Aorta (tissue), 5 donors: ENCODE measurements around the gene PLXNB2. TPM values are rescaled to one million over a fixed set of nuclear protein-coding genes. Genes with fewer than 3 reads are reported as not detected.
A peak's percentile ranks its signal among the peaks of the same experiment; 100 is the strongest.

Source experiments
- ATAC-seq: fragments of 200-7000 bp; cut with Tn5 transposase; one replicate; pipeline ENCODE4 v1.9.1; 2022; ENCODE audit warnings: moderate library complexity; ENCODE audit not compliant: low FRiP score
- DNase-seq, 2 donors: peaks; one replicate each; pipeline ENCODE4 v3.0.0-alpha.2; 2020
- H3K27ac ChIP-seq, 2 donors: one replicate each; pipeline ENCODE4 v1.5.1; 2013; ENCODE audit warnings: low read length in 2 of 2, mild to moderate bottlenecking in 2 of 2, moderate library complexity in 2 of 2, control low read depth in 1 of 2, inconsistent platforms in 1 of 2, low read depth in 1 of 2
- H3K27me3 ChIP-seq, 2 donors: one replicate each; pipeline ENCODE4 v1.6.1; 2013; ENCODE audit warnings: control low read depth in 1 of 2, low read length in 1 of 2, mild to moderate bottlenecking in 1 of 2, moderate library complexity in 1 of 2; ENCODE audit not compliant: insufficient read depth in 2 of 2, control insufficient read depth in 1 of 2
- H3K36me3 ChIP-seq, 2 donors: one replicate each; pipeline ENCODE4 v1.6.1; 2013; ENCODE audit warnings: control low read depth in 1 of 2, low read length in 1 of 2, mild to moderate bottlenecking in 1 of 2; ENCODE audit not compliant: insufficient read depth in 2 of 2, control insufficient read depth in 1 of 2
- H3K4me1 ChIP-seq, 2 donors: one replicate each; pipeline ENCODE4 v1.6.1; 2013; ENCODE audit warnings: low read length in 2 of 2, control low read depth in 1 of 2, mild to moderate bottlenecking in 1 of 2, moderate library complexity in 1 of 2; ENCODE audit not compliant: insufficient read depth in 2 of 2, control insufficient read depth in 1 of 2
- H3K4me3 ChIP-seq, 2 donors: one replicate each; pipeline ENCODE4 v1.5.1; 2013; ENCODE audit warnings: low read length in 2 of 2, control low read depth in 1 of 2, mild to moderate bottlenecking in 1 of 2
- H3K9me3 ChIP-seq: one replicate; pipeline ENCODE4 v1.6.1; 2013; ENCODE audit warnings: mild to moderate bottlenecking, low read length; ENCODE audit not compliant: control insufficient read depth
- WGBS, 2 donors: extraction: QIAGEN DNeasy Blood & Tissue Kit; methylation state at CpG; one replicate each; pipeline ENCODE4 v1.1.7; 2013; 5-methylcytosine and 5-hydroxymethylcytosine counted together
- intact Hi-C, 2 donors: fragments of 100-400 bp; cut with DNase I; formaldehyde crosslinking; loops; one replicate each; pipeline versions ENCODE4 v1.14.2 to v1.15.0; 2022
- polyA plus RNA-seq, 2 donors: library from polyadenylated mRNA; stranded (reverse); fragments of 200-250 nt; gene quantifications; one replicate each; pipeline ENCODE4 v1.2.3, GENCODE V29; 2013
- total RNA-seq, 2 donors: library from RNA; stranded (reverse); fragmentation: NEBNext Ultra II Directional; extraction: Animal tissue kit (Norgen Biotek cat#: 25700); gene quantifications; one replicate each; pipeline ENCODE4 v1.2.1, GENCODE V29; 2021
- donor health status: healthy with polysubstance abuse.
- donor health status: Bipolar disorder and iron deficiency.
- donor health status: DM: no; HTN: no; CAD: no.
- donor health status: DM: no; HTN: no; CAD: no.
- donor health status: DM: yes; HTN: yes; CAD: no.

The PLXNB2 gene
- total and polyA plus RNA-seq, 4 donors: 46.0 to 214 (median 175) TPM

GRCh38 chr22:50232481-50233151 is 74.8 kb downstream of the PLXNB2 start:
- H3K36me3 ChIP-seq: peaks cover 0 to 2% of the 10 kb centered on the region in 2 donors

GRCh38 chr22:50229370-50229769 is 78.1 kb downstream of the PLXNB2 start:
- DNase-seq (no peak), ATAC-seq (no peak)
- 92% methylated on average over 16 of the region's 16 CpGs for WGBS, 2 donors
- no peak overlapping the region for H3K4me3 ChIP-seq
- no peaks in the 10 kb centered on the region for H3K9me3 ChIP-seq
- no peak overlapping the region for H3K27ac ChIP-seq
- H3K36me3 ChIP-seq: no peaks in the 10 kb centered on the region
- no peaks in the 10 kb centered on the region for H3K27me3 ChIP-seq
- intact Hi-C loops: no loop called here
- H3K4me1 ChIP-seq: no peaks in the 10 kb centered on the region

More at GRCh38 chr22:50232481-50233151, 74.8 kb downstream of the PLXNB2 start:
- no peak for ATAC-seq
- H3K9me3 ChIP-seq: no peaks in the 10 kb centered on the region
- no peak for DNase-seq
- H3K27ac ChIP-seq: no peak overlapping the region
- H3K27me3 ChIP-seq: no peaks in the 10 kb centered on the region
- no peaks in the 10 kb centered on the region for H3K4me1 ChIP-seq
- no peak overlapping the region for H3K4me3 ChIP-seq
- 88 to 91% methylated on average over 20 of the region's 20 CpGs for WGBS, 2 donors
- intact Hi-C loops: no loop called here

GRCh38 chr22:50228366-50228765 is 79.1 kb downstream of the PLXNB2 start:
- Histone ChIP-seq H3K36me3 (no peaks in the 10 kb centered on the region), H3K9me3 (no peaks in the 10 kb centered on the region), H3K4me3 (no peak overlapping the region), H3K27me3 (no peaks in the 10 kb centered on the region), H3K27ac (no peak overlapping the region), H3K4me1 (no peaks in the 10 kb centered on the region)
- DNase-seq: no peak
- ATAC-seq: peak; percentile 8
- WGBS, 2 donors: 94 to 98% methylated on average over 9 of the region's 9 CpGs
- intact Hi-C loops: no loop called here

- H3K36me3 ChIP-seq: no peaks in the 10 kb centered on the region
- no peaks in the 10 kb centered on the region for H3K27me3 ChIP-seq
- DNase-seq (peak in 1 of 2 donors; percentile 42), ATAC-seq (no peak)
- H3K9me3 ChIP-seq: no peaks in the 10 kb centered on the region
- no peak overlapping the region for H3K4me3 ChIP-seq
- intact Hi-C loops: no loop called here
- H3K4me1 ChIP-seq: no peaks in the 10 kb centered on the region
- 90% methylated on average over 22 to 25 of the region's 25 CpGs for WGBS, 2 donors
- no peak overlapping the region for H3K27ac ChIP-seq
These were observed 79.7 kb downstream of the PLXNB2 start for GRCh38 chr22:50227579-50228215.

GRCh38 chr22:50226875-50227165 is 80.6 kb downstream of the PLXNB2 start:
- intact Hi-C loops: no loop called here

GRCh38 chr22:50226063-50226874 is 81.2 kb downstream of the PLXNB2 start:
- 85 to 92% methylated on average over 28 to 31 of the region's 31 CpGs for WGBS, 2 donors

More at GRCh38 chr22:50226875-50227165, 80.6 kb downstream of the PLXNB2 start:
- no peaks in the 10 kb centered on the region for H3K4me1 ChIP-seq
- H3K27ac ChIP-seq: no peak overlapping the region
- no peaks in the 10 kb centered on the region for H3K9me3 ChIP-seq
- ATAC-seq (no peak), DNase-seq (peak in 1 of 2 donors; percentile 40)
- no peak overlapping the region for H3K4me3 ChIP-seq
- WGBS, 2 donors: 92 to 93% methylated on average over 18 of the region's 18 CpGs
- H3K27me3 ChIP-seq: no peaks in the 10 kb centered on the region
- H3K36me3 ChIP-seq: no peaks in the 10 kb centered on the region

GRCh38 chr22:50225200-50225969 is 82.1 kb downstream of the PLXNB2 start:
- Histone ChIP-seq H3K27ac (no peak overlapping the region), H3K4me3 (no peak overlapping the region), H3K27me3 (no peaks in the 10 kb centered on the region), H3K36me3 (no peaks in the 10 kb centered on the region), H3K4me1 (no peaks in the 10 kb centered on the region), H3K9me3 (no peaks in the 10 kb centered on the region)
- DNase-seq: peak in 1 of 2 donors; percentile 42
- intact Hi-C loops: no loop called here
- no peak for ATAC-seq
- 85 to 86% methylated on average over 20 to 24 of the region's 24 CpGs for WGBS, 2 donors

More at GRCh38 chr22:50226063-50226874, 81.2 kb downstream of the PLXNB2 start:
- Histone ChIP-seq H3K36me3 (no peaks in the 10 kb centered on the region), H3K9me3 (no peaks in the 10 kb centered on the region), H3K27me3 (no peaks in the 10 kb centered on the region), H3K4me1 (no peaks in the 10 kb centered on the region), H3K27ac (no peak overlapping the region), H3K4me3 (no peak overlapping the region)
- DNase-seq: no peak
- ATAC-seq: no peak
- intact Hi-C loops: no loop called here
